ENCODE data around the gene C4orf54.

DNA sequence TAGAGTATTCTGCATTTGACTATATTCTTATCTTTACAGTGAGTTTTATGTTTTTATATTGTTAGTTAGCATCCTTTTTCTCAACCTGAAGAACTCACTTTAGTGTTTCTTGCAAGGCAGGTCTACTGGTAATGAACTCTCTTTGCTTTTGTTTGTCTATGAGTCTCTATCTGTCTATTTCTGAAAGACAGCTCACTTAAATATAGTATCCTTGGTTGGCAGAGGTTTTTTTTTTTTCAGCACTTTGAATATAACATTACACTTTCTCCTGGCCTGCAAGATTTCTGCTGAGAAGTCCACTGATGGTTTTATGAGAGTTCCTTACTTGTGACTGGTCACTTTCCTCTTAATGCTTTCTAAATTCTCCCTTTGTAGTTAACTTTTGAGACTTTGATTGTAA lies 32.8 kb upstream of the C4orf54 start:
- TF ChIP-seq, protein P1, sequence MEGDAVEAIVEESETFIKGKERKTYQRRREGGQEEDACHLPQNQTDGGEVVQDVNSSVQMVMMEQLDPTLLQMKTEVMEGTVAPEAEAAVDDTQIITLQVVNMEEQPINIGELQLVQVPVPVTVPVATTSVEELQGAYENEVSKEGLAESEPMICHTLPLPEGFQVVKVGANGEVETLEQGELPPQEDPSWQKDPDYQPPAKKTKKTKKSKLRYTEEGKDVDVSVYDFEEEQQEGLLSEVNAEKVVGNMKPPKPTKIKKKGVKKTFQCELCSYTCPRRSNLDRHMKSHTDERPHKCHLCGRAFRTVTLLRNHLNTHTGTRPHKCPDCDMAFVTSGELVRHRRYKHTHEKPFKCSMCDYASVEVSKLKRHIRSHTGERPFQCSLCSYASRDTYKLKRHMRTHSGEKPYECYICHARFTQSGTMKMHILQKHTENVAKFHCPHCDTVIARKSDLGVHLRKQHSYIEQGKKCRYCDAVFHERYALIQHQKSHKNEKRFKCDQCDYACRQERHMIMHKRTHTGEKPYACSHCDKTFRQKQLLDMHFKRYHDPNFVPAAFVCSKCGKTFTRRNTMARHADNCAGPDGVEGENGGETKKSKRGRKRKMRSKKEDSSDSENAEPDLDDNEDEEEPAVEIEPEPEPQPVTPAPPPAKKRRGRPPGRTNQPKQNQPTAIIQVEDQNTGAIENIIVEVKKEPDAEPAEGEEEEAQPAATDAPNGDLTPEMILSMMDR (IDR thresholded peaks at IDR 0.05): no peak
- TF ChIP-seq POLR2A (IDR thresholded peaks at IDR 0.05): no peak
